Transverse colon (tissue), 3 donors: Measurements from ENCODE around the gene GNPAT.

Source experiments
- CTCF ChIP-seq, 5 experiments: fragments of 200-600 bp in 3 of 5; fragments of 450-650 bp in 2 of 5; sonication (generic) in 3 of 5; IDR thresholded peaks; 1 replicate in 2 of 5; 2 replicates in 3 of 5; pipeline ENCODE4 v1.5.1; 2016 to 2017; ENCODE audit warnings: antibody characterized with exemption in 5 of 5, inconsistent platforms in 3 of 5, mild to moderate bottlenecking in 2 of 5, moderate library complexity in 1 of 5
- POLR2A ChIP-seq: fragments of 450-650 bp; IDR thresholded peaks from one replicate; pipeline ENCODE4 v1.6.1; 2016; ENCODE audit warnings: antibody characterized with exemption, mild to moderate bottlenecking, moderate library complexity

GRCh38 chr1:231200388-231201031 lies 40.5 kb upstream of the GNPAT start:
- TF ChIP-seq POLR2A: no peak
- no peak for TF ChIP-seq CTCF (IDR thresholded peaks at IDR 0.05)
